ENCODE data around the gene SLC25A19. TPM values are rescaled to one million over a fixed set of nuclear protein-coding genes. Genes with fewer than 3 reads are reported as not detected.

Gene SLC25A19
- total and polyA plus RNA-seq, 2 of the 8 experiments (the other 6 are each of a cell fraction or from before 2014, with no cell fraction given), result 28.6 to 32.6 TPM

- TF ChIP-seq CTCF (IDR thresholded peaks at IDR 0.05; ENCODE audit: control extremely low read depth in 1 of 3, insufficient read depth in 1 of 3, low read depth in 1 of 3, low read length in 3 of 3) (no peak), RXRA (IDR thresholded peaks at IDR 0.05; ENCODE audit: insufficient read depth, low read depth, low read length) (no peak), POU5F1 (IDR thresholded peaks at IDR 0.05; ENCODE audit: low read depth, low read length) (no peak), GTF2F1 (IDR thresholded peaks at IDR 0.05; ENCODE audit: borderline replicate concordance, low read depth, low read length) (no peak), TCF12 (IDR thresholded peaks at IDR 0.05; ENCODE audit: low read depth, low read length) (no peak)
Observed at GRCh38 chr17:75232786-75233185, 56.4 kb downstream of the SLC25A19 start (continued).
